Keratinocyte (primary cell): ENCODE results near the gene ARL5A. TPM values are rescaled to one million over a fixed set of nuclear protein-coding genes. Genes with fewer than 3 reads are reported as not detected.

Experiments used
- DNase-seq: peaks from one replicate; pipeline ENCODE4 v3.0.0-alpha.2; 2011; ENCODE audit warnings: low read depth, missing footprints, low spot score
- FAIRE-seq: peaks from 2 replicates; lab custom pipeline; 2011; peaks lifted over from hg19 to GRCh38; lab: Jason Lieb, UNC
- H2AFZ ChIP-seq: 2 replicates; pipeline ENCODE4 v1.6.0; 2012; ENCODE audit warnings: low read length, control low read depth, inconsistent platforms; ENCODE audit not compliant: control insufficient read depth
- H3K27ac ChIP-seq: 2 replicates; pipeline ENCODE4 v1.5.1; 2011; ENCODE audit warnings: low read length; ENCODE audit not compliant: control insufficient read depth, insufficient read depth
- H3K27me3 ChIP-seq: 3 replicates; pipeline ENCODE4 v1.6.0; 2011; ENCODE audit warnings: low read length; ENCODE audit not compliant: control insufficient read depth, insufficient read depth; ENCODE audit errors: extremely low read depth
- H3K36me3 ChIP-seq, 2 experiments: 2 replicates in 1 of 2; 3 replicates in 1 of 2; pipeline ENCODE4 v1.5.1; 2011; ENCODE audit warnings: low read length in 2 of 2, mild to moderate bottlenecking in 1 of 2; ENCODE audit not compliant: control insufficient read depth in 2 of 2, insufficient read depth in 2 of 2; ENCODE audit errors: extremely low read depth in 1 of 2
- H3K4me1 ChIP-seq: 3 replicates; pipeline ENCODE4 v1.5.1; 2011; ENCODE audit warnings: low read length; ENCODE audit not compliant: control insufficient read depth, insufficient read depth; ENCODE audit errors: extremely low read depth
- H3K4me2 ChIP-seq: 3 replicates; pipeline ENCODE4 v1.6.0; 2011; ENCODE audit warnings: low read depth, low read length; ENCODE audit not compliant: control insufficient read depth, insufficient read depth; ENCODE audit errors: extremely low read depth
- H3K4me3 ChIP-seq, 3 experiments: fragments of 200-600 bp in 1 of 3; sonication (generic) in 1 of 3; 2 replicates in 2 of 3; 3 replicates in 1 of 3; pipeline ENCODE4 v1.5.1; 2011 to 2016; ENCODE audit warnings: low read length in 3 of 3, mild to moderate bottlenecking in 3 of 3, control low read depth in 2 of 3, inconsistent platforms in 1 of 3, low read depth in 1 of 3, mixed read lengths in 1 of 3, mixed run types in 1 of 3, moderate library complexity in 1 of 3; ENCODE audit not compliant: control insufficient read depth in 2 of 3, insufficient read depth in 2 of 3; ENCODE audit errors: extremely low read depth in 1 of 3
- H3K79me2 ChIP-seq: 2 replicates; pipeline ENCODE4 v1.6.0; 2012; ENCODE audit warnings: low read length; ENCODE audit not compliant: control insufficient read depth, insufficient read depth
- H3K9ac ChIP-seq: 3 replicates; pipeline ENCODE4 v1.6.0; 2011; ENCODE audit warnings: low read length; ENCODE audit not compliant: control insufficient read depth, insufficient read depth; ENCODE audit errors: extremely low read depth
- H3K9me1 ChIP-seq: 3 replicates; pipeline ENCODE4 v1.6.0; 2011; ENCODE audit warnings: low read length; ENCODE audit not compliant: control insufficient read depth, insufficient read depth; ENCODE audit errors: extremely low read depth
- H3K9me3 ChIP-seq: 2 replicates; pipeline ENCODE4 v1.5.1; 2012; ENCODE audit warnings: low read depth, low read length; ENCODE audit not compliant: control insufficient read depth
- H4K20me1 ChIP-seq: 3 replicates; pipeline ENCODE4 v1.6.0; 2011; ENCODE audit warnings: low read length; ENCODE audit not compliant: control insufficient read depth, insufficient read depth; ENCODE audit errors: extremely low read depth
- EZH2 ChIP-seq: IDR thresholded peaks from one replicate; pipeline ENCODE4 v1.6.1; 2012; ENCODE audit warnings: inconsistent platforms, mild to moderate bottlenecking, low read length, moderate library complexity
- dilution Hi-C: fragments of 300-500 bp; cut with MboI; formaldehyde crosslinking; loops from one replicate; pipeline ENCODE4 v1.7.0; 2020; ENCODE audit warnings: low sequenced_read_pairs; ENCODE audit not compliant: extremely low pct_ligation_motif_present
- polyA plus RNA-seq, 5 experiments: library from polyadenylated mRNA; depleted of rRNA in 3 of 5; stranded (reverse) in 3 of 5; stranded (forward) in 1 of 5; unstranded in 1 of 5; fragments of >200 nt; gene quantifications; 1 replicate in 1 of 5; 2 replicates in 3 of 5; 3 replicates in 1 of 5; pipeline versions ENCODE4 v1.2.1 to v1.2.3, GENCODE V29; 2011 to 2012; ENCODE audit warnings: missing spikeins in 2 of 5, low read depth in 1 of 5, low replicate concordance in 1 of 5
- TF ChIP-seq, protein P1 (sequence below), 3 experiments: IDR thresholded peaks in 1 of 3; conservative IDR thresholded peaks in 1 of 3; optimal IDR thresholded peaks in 1 of 3; 2 replicates in 2 of 3; 3 replicates in 1 of 3; pipeline versions ENCODE3 to v1.5.1; 2011; ENCODE audit warnings: low read length in 3 of 3, mild to moderate bottlenecking in 3 of 3, moderate library complexity in 2 of 3, control low read depth in 1 of 3, inconsistent platforms in 1 of 3; ENCODE audit not compliant: insufficient read depth in 2 of 3; ENCODE audit errors: extremely low read depth in 1 of 3

Gene ARL5A
- polyA plus RNA-seq, 1 donor (not counting 4 experiments of a cell fraction or from before 2014, with no cell fraction given), result 25.5 TPM

DNA sequence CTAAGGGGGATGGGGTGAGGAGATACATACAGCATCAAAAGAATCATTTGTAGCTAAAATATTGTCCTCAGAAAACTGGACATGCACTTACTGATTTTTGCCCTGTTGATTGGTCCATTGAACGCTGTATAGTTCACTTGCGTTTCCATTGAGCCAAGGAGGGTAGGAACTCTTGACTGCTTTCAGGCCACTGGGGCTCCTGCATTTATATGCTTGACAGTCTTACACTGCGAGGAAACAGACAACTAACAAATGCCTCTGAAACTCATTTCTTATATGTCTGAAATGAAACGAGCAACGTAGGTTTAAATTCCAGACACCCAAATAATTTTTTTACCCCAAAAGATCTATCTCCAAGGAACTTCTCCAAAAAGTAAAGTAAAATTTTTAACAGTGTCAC is 42.1 kb downstream of the ARL5A start:
- no peaks in the 10 kb centered on the region for H3K27me3 ChIP-seq
- no peak for TF ChIP-seq EZH2
- TF ChIP-seq, protein P1, sequence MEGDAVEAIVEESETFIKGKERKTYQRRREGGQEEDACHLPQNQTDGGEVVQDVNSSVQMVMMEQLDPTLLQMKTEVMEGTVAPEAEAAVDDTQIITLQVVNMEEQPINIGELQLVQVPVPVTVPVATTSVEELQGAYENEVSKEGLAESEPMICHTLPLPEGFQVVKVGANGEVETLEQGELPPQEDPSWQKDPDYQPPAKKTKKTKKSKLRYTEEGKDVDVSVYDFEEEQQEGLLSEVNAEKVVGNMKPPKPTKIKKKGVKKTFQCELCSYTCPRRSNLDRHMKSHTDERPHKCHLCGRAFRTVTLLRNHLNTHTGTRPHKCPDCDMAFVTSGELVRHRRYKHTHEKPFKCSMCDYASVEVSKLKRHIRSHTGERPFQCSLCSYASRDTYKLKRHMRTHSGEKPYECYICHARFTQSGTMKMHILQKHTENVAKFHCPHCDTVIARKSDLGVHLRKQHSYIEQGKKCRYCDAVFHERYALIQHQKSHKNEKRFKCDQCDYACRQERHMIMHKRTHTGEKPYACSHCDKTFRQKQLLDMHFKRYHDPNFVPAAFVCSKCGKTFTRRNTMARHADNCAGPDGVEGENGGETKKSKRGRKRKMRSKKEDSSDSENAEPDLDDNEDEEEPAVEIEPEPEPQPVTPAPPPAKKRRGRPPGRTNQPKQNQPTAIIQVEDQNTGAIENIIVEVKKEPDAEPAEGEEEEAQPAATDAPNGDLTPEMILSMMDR (optimal IDR thresholded peaks at IDR 0.05 in 1 of 3, IDR thresholded peaks at IDR 0.05 in 1 of 3, conservative IDR thresholded peaks at IDR 0.05 in 1 of 3; ENCODE audit: extremely low read depth in 1 of 3, insufficient read depth in 2 of 3, low read length in 3 of 3), result no peak
- no peak for FAIRE-seq
- H4K20me1 ChIP-seq, result no peaks in the 10 kb centered on the region
- H2AFZ ChIP-seq, result no peak overlapping the region
- H3K9me1 ChIP-seq, result no peaks in the 10 kb centered on the region
- no peak overlapping the region for H3K9ac ChIP-seq
- dilution Hi-C loops, result no loop called here
- peaks cover 0 to 7% of the 10 kb centered on the region in 2 experiments for H3K36me3 ChIP-seq
- no peaks in the 10 kb centered on the region for H3K79me2 ChIP-seq
- no peaks in the 10 kb centered on the region for H3K4me1 ChIP-seq
- no peaks in the 10 kb centered on the region for H3K9me3 ChIP-seq
- no peak overlapping the region for H3K27ac ChIP-seq
- DNase-seq, result no peak
- H3K4me3 ChIP-seq, result no peak overlapping the region
- H3K4me2 ChIP-seq, result no peak overlapping the region

DNA sequence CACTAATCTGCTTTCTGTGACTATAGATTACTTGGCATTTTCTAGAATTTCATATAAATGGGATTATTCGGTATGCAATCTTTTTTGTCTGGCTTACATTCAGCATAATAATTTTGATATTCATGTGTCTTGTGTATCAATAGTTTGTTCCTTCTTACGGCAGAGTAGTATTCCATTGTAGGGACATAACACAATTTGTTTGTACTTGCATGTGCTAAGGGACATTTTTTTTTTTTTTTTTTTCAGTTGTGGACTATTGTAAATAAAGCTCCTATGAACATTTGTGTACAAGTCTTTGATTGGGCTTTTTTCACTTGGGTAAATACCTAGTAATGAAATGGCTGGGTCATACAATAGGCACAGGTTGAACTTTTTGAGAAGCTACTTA is 45.1 kb downstream of the ARL5A start:
- H3K4me2 ChIP-seq, result no peak overlapping the region
- no peaks in the 10 kb centered on the region for H3K9me3 ChIP-seq
- H3K36me3 ChIP-seq, result peaks cover 0 to 7% of the 10 kb centered on the region in 2 experiments
- no peak overlapping the region for H3K9ac ChIP-seq
- no peak for TF ChIP-seq EZH2
- TF ChIP-seq, protein P1 (optimal IDR thresholded peaks at IDR 0.05 in 1 of 3, IDR thresholded peaks at IDR 0.05 in 1 of 3, conservative IDR thresholded peaks at IDR 0.05 in 1 of 3; ENCODE audit: extremely low read depth in 1 of 3, insufficient read depth in 2 of 3, low read length in 3 of 3), result no peak
- dilution Hi-C loops, result no loop called here
- no peak overlapping the region for H3K27ac ChIP-seq
- no peaks in the 10 kb centered on the region for H3K9me1 ChIP-seq
- DNase-seq (no peak), FAIRE-seq (no peak)
- H4K20me1 ChIP-seq, result no peaks in the 10 kb centered on the region
- no peaks in the 10 kb centered on the region for H3K4me1 ChIP-seq
- no peak overlapping the region for H3K4me3 ChIP-seq
- H3K79me2 ChIP-seq, result no peaks in the 10 kb centered on the region
- H2AFZ ChIP-seq, result no peak overlapping the region
- no peaks in the 10 kb centered on the region for H3K27me3 ChIP-seq
